Endometrial microvascular endothelial cells (primary cell): Measurements from ENCODE around the gene HTR6. TPM values are rescaled to one million over a fixed set of nuclear protein-coding genes. Genes with fewer than 3 reads are reported as not detected.

Experiments used
- in situ Hi-C: cut with HindIII; loops from 2 replicates; pipeline ENCODE4 v1.10.0; 2017; ENCODE audit warnings: low sequenced_read_pairs, low pct_unique_long_range_greater_than_20kb; ENCODE audit errors: inconsistent ontology term
- total RNA-seq: library from RNA; depleted of rRNA; stranded (reverse); fragments of >200 nt; gene quantifications from one replicate; pipeline ENCODE4 v1.2.3, GENCODE V29; 2015; ENCODE audit errors: inconsistent ontology term

Gene HTR6
- total RNA-seq, 1 donor from 2014 or later: not detected

- in situ Hi-C loops: loop anchor here (25.0 kb wide), 2 partner anchors 223 to 298 kb away; no protein-coding TSS in a partner anchor
Measured at GRCh38 chr1:19635646-19636045, 29.0 kb upstream of the HTR6 start.

GRCh38 chr1:19636065-19636464 is 28.6 kb upstream of the HTR6 start:
- in situ Hi-C loops: loop anchor here (25.0 kb wide), 2 partner anchors 224 to 299 kb away; no protein-coding TSS in a partner anchor

GRCh38 chr1:19636749-19637148 is 27.9 kb upstream of the HTR6 start:
- in situ Hi-C loops: loop anchor here (25.0 kb wide), 2 partner anchors 224 to 299 kb away; no protein-coding TSS in a partner anchor

- in situ Hi-C loops: loop anchor here (25.0 kb wide), 2 partner anchors 225 to 300 kb away; no protein-coding TSS in a partner anchor
Measured at GRCh38 chr1:19637606-19638005, 27.1 kb upstream of the HTR6 start.

GRCh38 chr1:19639228-19639627 is 25.4 kb upstream of the HTR6 start:
- in situ Hi-C loops: loop anchor here (25.0 kb wide), 2 partner anchors 227 to 302 kb away; no protein-coding TSS in a partner anchor

GRCh38 chr1:19639999-19640362 is 24.7 kb upstream of the HTR6 start:
- in situ Hi-C loops: loop anchor here (25.0 kb wide), 2 partner anchors 228 to 303 kb away; no protein-coding TSS in a partner anchor

GRCh38 chr1:19640363-19641316 is 24.0 kb upstream of the HTR6 start:
- in situ Hi-C loops: loop anchor here (25.0 kb wide), 2 partner anchors 228 to 303 kb away; no protein-coding TSS in a partner anchor

- in situ Hi-C loops: loop anchor here (25.0 kb wide), 2 partner anchors 231 to 306 kb away; no protein-coding TSS in a partner anchor
Measured at GRCh38 chr1:19643121-19643520, 21.6 kb upstream of the HTR6 start.

- in situ Hi-C loops: loop anchor here (25.0 kb wide), 2 partner anchors 231 to 306 kb away; no protein-coding TSS in a partner anchor
Measured at GRCh38 chr1:19643602-19644394, 20.9 kb upstream of the HTR6 start, which contains the start of gene NBL1. TSS of gene NBL1 (plus strand) at chr1:19644311. CDS start at chr1:19655031, 10,720 bp downstream.

GRCh38 chr1:19644395-19644680 is 20.3 kb upstream of the HTR6 start:
- in situ Hi-C loops: loop anchor here (25.0 kb wide), 2 partner anchors 232 to 307 kb away; no protein-coding TSS in a partner anchor

GRCh38 chr1:19644681-19645410 is 19.8 kb upstream of the HTR6 start:
- in situ Hi-C loops: loop anchor here (25.0 kb wide), 2 partner anchors 233 to 308 kb away; no protein-coding TSS in a partner anchor

GRCh38 chr1:19645411-19646251 is 19.0 kb upstream of the HTR6 start:
- in situ Hi-C loops: loop anchor here (25.0 kb wide), 2 partner anchors 233 to 308 kb away; no protein-coding TSS in a partner anchor

- in situ Hi-C loops: loop anchor here (25.0 kb wide), 2 partner anchors 234 to 309 kb away; no protein-coding TSS in a partner anchor
Measured at GRCh38 chr1:19646377-19647319, 18.0 kb upstream of the HTR6 start.

- in situ Hi-C loops: loop anchor here (25.0 kb wide), 2 partner anchors 235 to 310 kb away; no protein-coding TSS in a partner anchor
Measured at GRCh38 chr1:19647643-19648042, 17.0 kb upstream of the HTR6 start.

- in situ Hi-C loops: loop anchor here (25.0 kb wide), 2 partner anchors 236 to 311 kb away; no protein-coding TSS in a partner anchor
Measured at GRCh38 chr1:19648239-19648638, 16.4 kb upstream of the HTR6 start.

GRCh38 chr1:19648689-19649088 is 16.0 kb upstream of the HTR6 start:
- in situ Hi-C loops: loop anchor here (25.0 kb wide), 2 partner anchors 236 to 311 kb away; no protein-coding TSS in a partner anchor
